OCI-LY7 (cell line): Measurements from ENCODE around the gene MED10. TPM values are rescaled to one million over a fixed set of nuclear protein-coding genes. Genes with fewer than 3 reads are reported as not detected.

ENCODE experiments used
- BruUV-seq: library from RNA; stranded (reverse); fragments of 400-500 nt; replicated peaks from 2 replicates; lab custom pipeline; 2021; lab: Mats Ljungman, UMichigan
- CTCF ChIA-PET: fragments of 300-600 bp; sonication (Branson Sonifier 250); formaldehyde crosslinking; loops from one replicate; lab custom pipeline; 2022; ENCODE audit warnings: antibody characterized with exemption; ENCODE audit not compliant: unreplicated experiment; lab: Charles Lee
- POLR2A ChIA-PET: fragments of 300-600 bp; sonication (Branson Sonifier 250); formaldehyde crosslinking; loops from one replicate; lab custom pipeline; 2022; ENCODE audit warnings: antibody characterized with exemption; lab: Charles Lee
- DNase-seq: peaks from one replicate; pipeline ENCODE4 v3.0.0-alpha.2; 2015; ENCODE audit warnings: low spot score
- H2AFZ ChIP-seq: fragments of 200-600 bp; sonication (generic), shearing (Covaris generic); 2 replicates; pipeline ENCODE4 v1.6.1; 2014; ENCODE audit warnings: mild to moderate bottlenecking, antibody characterized with exemption, low read length, moderate library complexity
- H3K27ac ChIP-seq: fragments of 200-600 bp; sonication (generic); 2 replicates; pipeline ENCODE4 v1.5.1; 2014; ENCODE audit warnings: mixed run types, low read depth, mild to moderate bottlenecking, moderate library complexity, low read length, inconsistent platforms; ENCODE audit not compliant: poor library complexity, severe bottlenecking
- H3K36me3 ChIP-seq: fragments of 200-600 bp; sonication (generic); 2 replicates; pipeline ENCODE4 v1.6.1; 2014; ENCODE audit warnings: mild to moderate bottlenecking, antibody characterized with exemption, low read length, moderate library complexity, mixed read lengths; ENCODE audit not compliant: insufficient read depth
- H3K4me1 ChIP-seq: fragments of 200-600 bp; sonication (generic); 2 replicates; pipeline ENCODE4 v1.5.1; 2014; ENCODE audit warnings: mild to moderate bottlenecking, low read length; ENCODE audit not compliant: insufficient read depth, poor library complexity, severe bottlenecking
- H3K4me2 ChIP-seq: fragments of 200-600 bp; sonication (generic); 2 replicates; pipeline ENCODE4 v1.6.1; 2014; ENCODE audit warnings: mild to moderate bottlenecking, low read length
- H3K4me3 ChIP-seq: fragments of 200-600 bp; sonication (generic); 2 replicates; pipeline ENCODE4 v1.5.1; 2014; ENCODE audit warnings: mild to moderate bottlenecking, low read depth, low read length; ENCODE audit not compliant: poor library complexity, severe bottlenecking
- H3K79me2 ChIP-seq: fragments of 200-600 bp; sonication (generic); 2 replicates; pipeline ENCODE4 v1.6.1; 2016; ENCODE audit warnings: low read depth, mild to moderate bottlenecking, low read length, moderate library complexity, mixed read lengths; ENCODE audit not compliant: insufficient read depth
- H3K9me2 ChIP-seq: fragments of 200-600 bp; sonication (generic); 2 replicates; pipeline ENCODE4 v1.6.1; 2016; ENCODE audit warnings: mild to moderate bottlenecking, low read length, mixed read lengths; ENCODE audit not compliant: insufficient read depth
- H3K9me3 ChIP-seq: fragments of 200-600 bp; sonication (generic); 2 replicates; pipeline ENCODE4 v1.6.1; 2014; ENCODE audit warnings: mild to moderate bottlenecking, mixed run types, low read length, mixed read lengths
- H4K20me1 ChIP-seq: fragments of 200-600 bp; sonication (generic); 2 replicates; pipeline ENCODE4 v1.6.1; 2014; ENCODE audit warnings: mild to moderate bottlenecking, antibody characterized with exemption, low read length, moderate library complexity, mixed read lengths; ENCODE audit not compliant: insufficient read depth
- CTCF ChIP-seq: fragments of 200-600 bp; sonication (generic); conservative IDR thresholded peaks from 2 replicates; pipeline ENCODE4 v1.5.1; 2014; ENCODE audit warnings: mild to moderate bottlenecking, antibody characterized with exemption, low read length, moderate library complexity, mixed read lengths
- EZH2phosphoT487 ChIP-seq: fragments of 200-600 bp; sonication (generic); IDR thresholded peaks from 2 replicates; pipeline ENCODE4 v1.6.1; 2018; ENCODE audit warnings: low read depth, borderline replicate concordance, mild to moderate bottlenecking, mixed run types, antibody characterized with exemption, low read length, moderate library complexity, mixed read lengths
- intact Hi-C: fragments of 100-400 bp; cut with micrococcal nuclease; formaldehyde crosslinking; loops from one replicate; pipeline ENCODE4 v1.10.0; 2022; ENCODE audit not compliant: unreplicated experiment
- total RNA-seq, 2 experiments: library from RNA; depleted of rRNA in 1 of 2; stranded (reverse); fragments of >200 nt in 1 of 2; shearing (Covaris generic) in 1 of 2; gene quantifications; 2 replicates each; pipeline ENCODE4 v1.2.3, GENCODE V29; 2014 to 2022

Gene MED10
- total RNA-seq, 2 experiments from 2014 or later, result 16.2 to 47.3 TPM

GRCh38 chr5:6361101-6361500 is 17.2 kb downstream of the MED10 start:
- BruUV-seq, result no TSS peak
- Histone ChIP-seq H3K4me3 (no peak overlapping the region), H3K27ac (no peak overlapping the region), H3K79me2 (no peaks in the 10 kb centered on the region), H3K4me1 (peaks cover 12% of the 10 kb centered on the region), H3K4me2 (no peak overlapping the region), H3K9me3 (no peaks in the 10 kb centered on the region), H3K9me2 (no peaks in the 10 kb centered on the region), H4K20me1 (no peaks in the 10 kb centered on the region), H3K36me3 (no peaks in the 10 kb centered on the region), H2AFZ (no peak overlapping the region)
- ChIA-PET POLR2A (interaction anchor here (0.7 kb wide), 1 partner anchor 909 kb away, joined by 6 read pairs; no protein-coding TSS in a partner anchor), CTCF (no interaction called here)
- TF ChIP-seq CTCF (no peak), EZH2phosphoT487 (no peak)
- intact Hi-C loops, result no loop called here
- no peak for DNase-seq

- TF ChIP-seq CTCF (no peak), EZH2phosphoT487 (no peak)
- H4K20me1 ChIP-seq, result no peaks in the 10 kb centered on the region
- intact Hi-C loops, result no loop called here
- no peaks in the 10 kb centered on the region for H3K79me2 ChIP-seq
- no peaks in the 10 kb centered on the region for H3K9me3 ChIP-seq
- no peaks in the 10 kb centered on the region for H3K9me2 ChIP-seq
- H2AFZ ChIP-seq, result 0 out of 2 replicates have a peak overlapping the region, but pooled peaks have one; percentile 13
- DNase-seq, result no peak
- CTCF ChIA-PET, result no interaction called here
- H3K4me2 ChIP-seq, result no peak overlapping the region
- no peak overlapping the region for H3K4me3 ChIP-seq
- no peak overlapping the region for H3K27ac ChIP-seq
- no TSS peak for BruUV-seq
- peaks cover 10% of the 10 kb centered on the region for H3K4me1 ChIP-seq
- no peaks in the 10 kb centered on the region for H3K36me3 ChIP-seq
- POLR2A ChIA-PET, result interaction anchor here (0.7 to 1.0 kb wide), 2 partner anchors 410 to 909 kb away, joined by 3 to 6 read pairs; no protein-coding TSS in a partner anchor
Measured at GRCh38 chr5:6360323-6361072, 17.8 kb downstream of the MED10 start.
